Type B pancreatic cell (in vitro differentiated cells): ENCODE results near the gene CGB3. TPM values are rescaled to one million over a fixed set of nuclear protein-coding genes. Genes with fewer than 3 reads are reported as not detected.
"Not testable (repeated sequence)": the region's sequence is repeated elsewhere in the genome, so short reads cannot be mapped to it uniquely, and the experiment has no call there.

ENCODE experiments used
- DNase-seq: peaks from one replicate; pipeline ENCODE4 v3.0.0; 2021; ENCODE audit warnings: mixed read lengths; ENCODE audit not compliant: unreplicated experiment; ENCODE audit errors: extremely low spot score
- H3K27ac Mint-ChIP-seq: 2 replicates; pipeline ENCODE4 v1.8.0; 2021; ENCODE audit warnings: mild to moderate bottlenecking, mixed read lengths
- H3K27me3 Mint-ChIP-seq: 2 replicates; pipeline ENCODE4 v1.8.0; 2021; ENCODE audit warnings: mixed read lengths
- H3K36me3 Mint-ChIP-seq: 2 replicates; pipeline ENCODE4 v1.8.0; 2021; ENCODE audit warnings: mixed read lengths
- H3K4me1 Mint-ChIP-seq: one replicate; pipeline ENCODE4 v1.8.0; 2021; ENCODE audit warnings: mixed read lengths; ENCODE audit not compliant: unreplicated experiment
- H3K4me3 Mint-ChIP-seq: 2 replicates; pipeline ENCODE4 v1.8.0; 2021; ENCODE audit warnings: mild to moderate bottlenecking, mixed read lengths
- H3K9me3 Mint-ChIP-seq: 2 replicates; pipeline ENCODE4 v1.8.0; 2021; ENCODE audit warnings: mixed read lengths
- total RNA-seq: library from RNA; stranded (reverse); gene quantifications from 2 replicates; pipeline ENCODE4 v1.2.1, GENCODE V29; 2021; ENCODE audit warnings: low replicate concordance
- TF ChIP-seq, protein P1 (sequence below): fragments of 200-600 bp; sonication (generic); conservative IDR thresholded peaks from 2 replicates; pipeline ENCODE4 v1.5.0; 2021; ENCODE audit warnings: antibody characterized with exemption, mild to moderate bottlenecking

Gene CGB3
- total RNA-seq, 1 donor from 2014 or later: not detected

DNA sequence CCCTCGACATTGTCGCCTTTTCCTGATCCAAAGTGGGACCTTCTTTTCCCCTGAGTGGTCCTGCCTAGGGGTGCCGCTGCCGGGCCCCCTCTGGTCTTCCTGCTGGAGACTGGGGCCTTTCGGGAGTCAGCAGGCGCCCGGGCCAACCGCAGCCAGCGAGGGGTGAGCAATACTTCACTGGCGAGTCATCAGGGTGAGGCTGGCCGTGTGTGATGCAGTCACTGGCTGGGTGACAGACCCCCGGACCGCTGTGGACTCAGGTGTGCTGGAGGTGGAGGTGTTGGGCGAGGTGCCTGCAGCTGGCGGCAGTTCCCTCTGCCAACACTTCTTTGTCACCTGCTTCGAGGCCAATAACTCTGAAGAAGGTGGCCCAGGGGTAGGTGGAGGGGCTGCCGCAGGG is 18.0 kb upstream of the CGB3 start:
- H3K27me3 Mint-ChIP-seq: peaks cover 3% of the 10 kb centered on the region
- H3K4me1 Mint-ChIP-seq: no peaks in the 10 kb centered on the region
- no peaks in the 10 kb centered on the region for H3K9me3 Mint-ChIP-seq
- TF ChIP-seq, protein P1, sequence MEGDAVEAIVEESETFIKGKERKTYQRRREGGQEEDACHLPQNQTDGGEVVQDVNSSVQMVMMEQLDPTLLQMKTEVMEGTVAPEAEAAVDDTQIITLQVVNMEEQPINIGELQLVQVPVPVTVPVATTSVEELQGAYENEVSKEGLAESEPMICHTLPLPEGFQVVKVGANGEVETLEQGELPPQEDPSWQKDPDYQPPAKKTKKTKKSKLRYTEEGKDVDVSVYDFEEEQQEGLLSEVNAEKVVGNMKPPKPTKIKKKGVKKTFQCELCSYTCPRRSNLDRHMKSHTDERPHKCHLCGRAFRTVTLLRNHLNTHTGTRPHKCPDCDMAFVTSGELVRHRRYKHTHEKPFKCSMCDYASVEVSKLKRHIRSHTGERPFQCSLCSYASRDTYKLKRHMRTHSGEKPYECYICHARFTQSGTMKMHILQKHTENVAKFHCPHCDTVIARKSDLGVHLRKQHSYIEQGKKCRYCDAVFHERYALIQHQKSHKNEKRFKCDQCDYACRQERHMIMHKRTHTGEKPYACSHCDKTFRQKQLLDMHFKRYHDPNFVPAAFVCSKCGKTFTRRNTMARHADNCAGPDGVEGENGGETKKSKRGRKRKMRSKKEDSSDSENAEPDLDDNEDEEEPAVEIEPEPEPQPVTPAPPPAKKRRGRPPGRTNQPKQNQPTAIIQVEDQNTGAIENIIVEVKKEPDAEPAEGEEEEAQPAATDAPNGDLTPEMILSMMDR: no peak
- no peak overlapping the region for H3K27ac Mint-ChIP-seq
- H3K36me3 Mint-ChIP-seq: no peaks in the 10 kb centered on the region
- no peak overlapping the region for H3K4me3 Mint-ChIP-seq
- no peak for DNase-seq

DNA sequence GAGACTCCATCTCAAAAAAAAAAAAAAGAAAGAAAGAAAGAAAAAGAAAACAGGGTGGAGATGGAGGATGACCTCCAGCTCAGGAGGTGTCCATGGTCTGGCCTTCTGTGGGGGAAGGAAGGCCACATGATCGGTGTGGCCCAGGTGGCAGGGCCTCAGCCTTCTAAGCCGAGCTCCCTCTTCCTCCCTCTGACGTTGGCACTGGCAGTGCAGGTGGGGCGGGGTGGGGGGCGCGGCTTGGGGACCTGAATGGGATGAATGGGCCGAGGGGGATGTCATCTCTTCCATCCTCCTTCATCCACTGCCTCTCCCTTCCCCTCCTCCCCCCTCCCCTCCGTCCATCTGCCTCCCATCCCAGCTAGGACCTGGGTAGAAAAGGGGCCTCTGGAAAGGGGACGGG is 15.6 kb upstream of the CGB3 start:
- not testable (repeated sequence) for H3K4me3 Mint-ChIP-seq, H3K36me3 Mint-ChIP-seq, H3K27me3 Mint-ChIP-seq, H3K4me1 Mint-ChIP-seq, DNase-seq, H3K9me3 Mint-ChIP-seq, H3K27ac Mint-ChIP-seq

DNA sequence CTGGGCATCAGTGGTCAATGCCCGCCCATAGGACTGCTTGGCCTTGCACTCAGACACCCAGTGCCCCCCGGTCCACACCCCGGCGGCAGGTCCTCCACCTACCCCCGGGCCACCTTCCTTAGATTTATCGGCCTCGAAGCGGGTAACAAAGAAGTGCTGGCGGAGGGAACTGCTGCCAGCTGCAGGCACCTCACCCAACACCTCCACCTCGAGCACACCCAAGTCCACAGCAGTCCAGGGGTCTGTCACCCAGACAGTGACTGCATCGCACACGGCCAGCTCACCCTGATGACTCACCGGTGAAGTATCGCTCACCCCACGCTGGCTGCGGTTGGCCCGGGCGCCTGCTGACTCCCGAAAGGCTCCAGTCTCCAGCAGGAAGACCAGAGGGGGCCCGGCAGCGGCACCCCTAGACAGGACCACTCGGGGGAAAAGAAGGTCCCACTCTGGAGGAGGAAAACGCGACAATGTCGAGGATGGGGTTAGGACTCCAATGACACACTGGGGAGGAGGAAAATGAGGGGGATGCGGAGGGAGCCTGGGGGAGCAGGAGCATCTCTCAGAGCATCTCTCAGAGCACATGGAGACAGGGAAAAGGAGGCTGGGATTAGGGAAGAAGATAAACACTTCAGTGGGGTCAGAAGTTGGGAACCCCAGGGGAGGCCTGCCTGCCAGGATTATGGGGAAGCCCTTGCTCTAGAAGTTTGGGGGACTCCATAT is 14.6 kb upstream of the CGB3 start:
- not testable (repeated sequence) for DNase-seq, H3K4me3 Mint-ChIP-seq

DNA sequence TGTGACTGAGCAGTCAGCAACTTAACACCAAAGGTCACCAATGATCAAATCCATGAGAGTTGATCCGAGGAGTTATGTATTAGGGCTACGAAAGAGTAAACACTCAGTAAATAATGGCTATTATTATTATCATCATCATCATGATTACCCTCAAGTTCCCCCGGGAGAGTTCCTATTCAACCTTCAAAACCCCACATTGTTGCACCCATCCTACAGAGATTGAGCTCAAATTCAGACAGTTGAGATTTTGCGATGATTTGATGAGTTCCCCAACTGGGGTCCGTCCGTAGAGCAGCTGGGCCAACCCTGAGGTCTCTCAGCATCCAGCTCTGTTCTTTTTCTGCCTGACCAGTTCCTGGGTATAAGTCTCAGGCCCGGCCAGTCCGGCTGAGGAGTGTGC is 14.0 kb upstream of the CGB3 start:
- not testable (repeated sequence) for H3K36me3 Mint-ChIP-seq, DNase-seq, H3K4me1 Mint-ChIP-seq, H3K27ac Mint-ChIP-seq, H3K4me3 Mint-ChIP-seq, H3K9me3 Mint-ChIP-seq, H3K27me3 Mint-ChIP-seq

More for the DNA sequence above, 14.6 kb upstream of the CGB3 start:
- not testable (repeated sequence) for H3K36me3 Mint-ChIP-seq, H3K4me1 Mint-ChIP-seq, H3K9me3 Mint-ChIP-seq, H3K27ac Mint-ChIP-seq, H3K27me3 Mint-ChIP-seq

DNA sequence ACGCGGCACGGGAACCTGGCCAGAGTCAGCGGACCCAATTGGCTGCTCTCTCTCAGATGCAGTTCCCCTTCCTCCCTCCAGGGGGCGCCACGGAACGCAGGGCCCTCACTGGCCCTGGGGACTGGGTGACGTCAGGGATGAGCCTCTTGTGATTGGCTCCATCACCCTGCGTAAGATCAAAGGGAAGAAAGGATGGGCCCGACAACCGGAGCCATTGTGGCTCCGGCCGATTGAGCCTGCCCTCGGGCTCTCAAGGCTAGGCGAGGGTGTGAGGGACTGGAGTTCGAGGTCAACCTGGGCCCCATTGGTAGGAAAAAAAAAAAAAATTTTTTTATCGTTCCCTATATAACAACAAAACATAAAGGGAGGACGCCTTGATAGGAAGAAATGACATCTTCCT is 12.7 kb upstream of the CGB3 start, which contains the start of gene CGB1:
TSS of gene CGB1 (minus strand) at position 81 of the 400 bp plus-strand sequence. CDS start 184 bp downstream, outside the sequence.
- H3K4me3 Mint-ChIP-seq, H3K9me3 Mint-ChIP-seq, H3K27ac Mint-ChIP-seq, H3K4me1 Mint-ChIP-seq, H3K36me3 Mint-ChIP-seq, H3K27me3 Mint-ChIP-seq, DNase-seq: not testable (repeated sequence)
- TF ChIP-seq, protein P1: peak; percentile 64

DNA sequence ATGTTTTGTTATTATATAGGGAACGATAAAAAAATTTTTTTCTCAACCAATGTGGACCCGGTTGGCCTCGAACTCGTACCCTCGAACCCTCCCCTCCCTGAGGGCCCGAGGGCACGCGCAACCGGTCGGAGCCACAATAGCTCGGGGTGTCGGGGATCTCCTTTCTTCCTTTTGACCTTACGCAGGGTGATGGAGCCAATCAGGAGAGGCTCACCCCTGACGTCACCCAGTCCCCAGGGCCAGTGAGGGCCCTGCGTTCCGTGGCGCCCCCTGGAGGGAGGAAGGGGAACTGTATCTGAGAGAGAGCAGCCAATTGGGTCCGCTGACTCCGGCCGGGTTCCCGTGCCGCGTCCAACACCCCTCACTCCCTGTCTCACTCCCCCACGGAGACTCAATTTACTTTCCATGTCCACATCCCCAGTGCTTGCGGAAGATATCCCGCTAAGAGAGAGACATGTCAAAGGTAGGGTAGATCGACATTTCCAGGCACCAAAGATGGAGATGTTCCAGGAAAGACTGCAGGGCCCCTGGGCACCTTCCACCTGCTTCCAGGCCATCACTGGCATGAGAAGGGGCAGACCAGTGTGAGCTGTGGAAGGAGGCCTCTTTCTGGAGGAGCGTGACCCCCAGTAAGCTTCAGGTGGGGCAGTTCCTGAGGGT is 7.6 kb upstream of the CGB3 start, which contains the start of gene CGB2:
TSS of gene CGB2 (plus strand) at position 249 of the 660 bp plus-strand sequence. CDS start at position 455, 206 bp downstream.
- not testable (repeated sequence) for H3K4me3 Mint-ChIP-seq, DNase-seq, H3K4me1 Mint-ChIP-seq, H3K36me3 Mint-ChIP-seq, H3K27ac Mint-ChIP-seq, H3K9me3 Mint-ChIP-seq
- TF ChIP-seq, protein P1: peak; percentile 68
- peaks cover 10% of the 10 kb centered on the region for H3K27me3 Mint-ChIP-seq

DNA sequence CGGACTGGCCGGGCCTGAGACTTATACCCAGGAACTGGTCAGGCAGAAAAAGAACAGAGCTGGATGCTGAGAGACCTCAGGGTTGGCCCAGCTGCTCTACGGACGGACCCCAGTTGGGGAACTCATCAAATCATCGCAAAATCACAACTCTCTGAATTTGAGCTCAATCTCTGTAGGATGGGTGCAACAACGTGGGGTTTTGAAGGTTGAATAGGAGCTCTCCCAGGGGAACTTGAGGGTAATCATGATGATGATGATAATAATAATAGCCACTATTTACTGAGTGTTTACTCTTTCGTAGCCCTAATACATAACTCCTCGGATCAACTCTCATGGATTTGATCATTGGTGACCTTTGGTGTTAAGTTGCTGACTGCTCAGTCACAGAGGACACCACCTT is 6.2 kb upstream of the CGB3 start:
- DNase-seq, H3K27ac Mint-ChIP-seq, H3K36me3 Mint-ChIP-seq: not testable (repeated sequence)

DNA sequence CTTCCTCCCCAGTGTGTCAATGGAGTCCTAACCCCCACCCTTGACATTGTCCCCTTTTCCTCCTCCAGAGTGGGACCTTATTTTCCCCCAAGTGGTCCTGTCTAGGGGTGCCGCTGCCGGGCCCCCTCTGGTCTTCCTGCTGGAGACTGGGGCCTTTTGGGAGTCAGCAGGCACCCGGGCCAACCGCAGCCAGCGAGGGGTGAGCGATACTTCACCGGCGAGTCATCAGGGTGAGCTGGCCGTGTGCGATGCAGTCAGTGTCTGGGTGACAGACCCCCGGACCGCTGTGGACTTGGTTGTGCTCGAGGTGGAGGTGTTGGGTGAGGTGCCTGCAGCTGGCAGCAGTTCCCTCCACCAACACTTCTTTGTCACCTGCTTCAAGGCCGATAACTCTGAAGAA is 5.6 kb upstream of the CGB3 start:
- not testable (repeated sequence) for H3K36me3 Mint-ChIP-seq, H3K27ac Mint-ChIP-seq, H3K4me1 Mint-ChIP-seq, DNase-seq, H3K4me3 Mint-ChIP-seq, H3K9me3 Mint-ChIP-seq
- H3K27me3 Mint-ChIP-seq: peaks cover 13% of the 10 kb centered on the region

More for the DNA sequence above, 6.2 kb upstream of the CGB3 start:
- not testable (repeated sequence) for H3K4me1 Mint-ChIP-seq, H3K9me3 Mint-ChIP-seq, H3K4me3 Mint-ChIP-seq
- peaks cover 10% of the 10 kb centered on the region for H3K27me3 Mint-ChIP-seq

DNA sequence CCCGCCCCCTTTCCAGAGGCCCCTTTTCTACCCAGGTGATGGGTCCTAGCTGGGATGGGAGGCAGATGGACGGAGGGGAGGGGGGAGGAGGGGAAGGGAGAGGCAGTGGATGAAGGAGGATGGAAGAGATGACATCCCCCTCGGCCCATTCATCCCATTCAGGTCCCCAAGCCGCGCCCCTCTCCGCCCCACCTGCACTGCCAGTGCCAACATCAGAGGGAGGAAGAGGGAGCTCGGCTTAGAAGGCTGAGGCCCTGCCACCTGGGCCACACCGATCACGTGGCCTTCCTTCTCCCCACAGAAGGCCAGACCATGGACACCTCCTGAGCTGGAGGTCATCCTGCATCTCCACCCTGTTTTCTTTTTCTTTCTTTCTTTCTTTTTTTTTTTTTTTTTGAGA is 4.6 kb upstream of the CGB3 start:
- not testable (repeated sequence) for DNase-seq, H3K9me3 Mint-ChIP-seq, H3K4me3 Mint-ChIP-seq, H3K4me1 Mint-ChIP-seq, H3K27ac Mint-ChIP-seq, H3K36me3 Mint-ChIP-seq
- H3K27me3 Mint-ChIP-seq: peaks cover 13% of the 10 kb centered on the region

DNA sequence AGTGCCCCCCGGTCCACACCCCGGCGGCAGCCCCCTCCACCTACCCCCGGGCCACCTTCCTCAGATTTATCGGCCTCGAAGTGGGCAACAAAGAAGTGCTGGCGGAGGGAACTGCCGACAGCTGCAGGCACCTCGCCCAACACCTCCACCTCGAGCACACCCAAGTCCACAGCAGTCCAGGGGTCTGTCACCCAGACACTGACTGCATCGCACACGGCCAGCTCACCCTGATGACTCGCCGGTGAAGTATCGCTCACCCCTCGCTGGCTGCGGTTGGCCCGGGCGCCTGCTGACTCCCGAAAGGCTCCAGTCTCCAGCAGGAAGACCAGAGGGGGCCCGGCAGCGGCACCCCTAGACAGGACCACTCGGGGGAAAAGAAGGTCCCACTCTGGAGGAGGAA is 1.5 kb upstream of the CGB3 start:
- H3K36me3 Mint-ChIP-seq, H3K4me3 Mint-ChIP-seq, DNase-seq, H3K9me3 Mint-ChIP-seq, H3K4me1 Mint-ChIP-seq, H3K27ac Mint-ChIP-seq: not testable (repeated sequence)
- peaks cover 21% of the 10 kb centered on the region for H3K27me3 Mint-ChIP-seq

DNA sequence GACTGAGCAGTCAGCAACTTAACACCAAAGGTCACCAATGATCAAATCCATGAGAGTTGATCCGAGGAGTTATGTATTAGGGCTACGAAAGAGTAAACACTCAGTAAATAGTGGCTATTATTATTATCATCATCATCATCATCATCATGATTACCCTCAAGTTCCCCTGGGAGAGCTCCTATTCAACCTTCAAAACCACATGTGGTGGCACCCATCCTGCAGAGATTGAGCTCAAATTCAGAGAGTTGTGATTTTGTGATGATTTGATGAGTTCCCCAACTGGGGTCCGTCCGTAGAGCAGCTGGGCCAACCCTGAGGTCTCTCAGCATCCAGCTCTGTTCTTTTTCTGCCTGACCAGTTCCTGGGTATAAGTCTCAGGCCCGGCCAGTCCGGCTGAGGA is 955 bp upstream of the CGB3 start:
- Mint-ChIP-seq H3K27me3 (peaks cover 22% of the 10 kb centered on the region), H3K4me1 (peaks cover 13% of the 10 kb centered on the region)
- not testable (repeated sequence) for DNase-seq, H3K9me3 Mint-ChIP-seq, H3K27ac Mint-ChIP-seq, H3K4me3 Mint-ChIP-seq, H3K36me3 Mint-ChIP-seq
